Activated gamma-delta T cell treated with anti-CD3 and anti-CD28 coated beads, Interleukin-2, amount 50 U/mL, for 16 hours (primary cell): ENCODE results near the gene SRRD.

Experiments used
- DNase-seq: peaks from one replicate; pipeline ENCODE4 v3.0.0-alpha.2; 2020; ENCODE audit warnings: low read depth

Gene SRRD

DNA sequence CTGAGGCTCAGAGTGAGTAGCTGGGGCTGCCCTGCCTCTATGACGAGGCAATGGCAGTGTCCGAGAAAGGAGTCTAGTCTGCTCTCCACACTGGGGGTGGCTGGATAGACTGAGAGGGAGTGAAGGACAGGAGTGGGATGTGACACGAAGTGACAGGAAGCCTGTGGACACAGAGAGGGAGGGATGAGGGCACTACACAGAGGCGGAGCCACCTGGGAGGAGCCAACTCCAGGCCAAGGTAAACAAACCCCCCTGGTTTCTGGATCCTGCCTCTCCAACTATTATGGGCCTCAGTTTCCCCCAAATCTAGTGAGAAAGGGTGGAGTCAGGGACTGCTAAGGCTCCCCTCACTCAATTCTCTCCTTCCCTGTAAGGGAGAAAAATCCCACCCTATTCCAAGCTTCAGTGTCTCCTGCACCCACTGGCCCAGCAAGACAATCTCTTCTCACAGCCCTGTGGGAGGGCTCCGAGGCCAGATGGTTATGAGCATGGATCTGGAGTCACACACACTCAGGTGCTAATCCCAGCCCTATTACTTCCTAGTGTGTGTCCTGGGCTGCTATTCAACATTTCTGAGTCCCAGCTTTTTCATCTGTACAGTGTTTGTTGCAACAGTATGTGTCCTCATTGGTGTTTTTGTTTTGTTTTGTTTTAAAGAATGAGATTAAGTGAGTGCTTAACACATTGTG is 29.7 kb upstream of the SRRD start:
- DNase-seq = no peak

DNA sequence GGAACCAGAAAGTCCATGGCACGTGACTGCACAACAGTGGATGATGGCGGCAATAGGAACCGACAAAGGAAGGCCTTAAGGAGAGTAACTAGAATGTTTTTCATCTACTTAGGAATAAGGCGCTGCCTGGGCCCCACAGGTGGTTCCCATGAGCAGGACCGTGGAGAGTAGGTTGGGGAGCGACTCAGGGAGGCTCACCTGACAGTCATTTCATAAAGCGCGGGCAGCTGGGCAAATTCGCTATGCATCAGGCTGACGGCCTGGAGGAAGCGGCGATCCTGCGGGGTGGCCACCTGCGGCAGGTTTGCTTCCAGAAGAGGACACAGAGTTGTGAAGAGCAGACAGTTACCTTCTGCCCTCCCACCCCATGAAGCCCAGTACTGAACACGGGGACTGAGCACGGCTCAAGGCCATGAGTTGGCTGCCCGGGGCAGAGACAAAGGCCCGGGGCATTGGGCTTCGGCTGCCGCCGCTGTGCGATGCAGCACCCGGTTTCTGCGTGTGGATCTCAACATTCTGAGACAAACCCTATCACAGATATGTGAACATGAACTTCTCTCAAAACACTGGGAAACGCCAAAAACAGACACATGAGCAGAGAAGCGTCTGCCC is 25.9 kb upstream of the SRRD start:
- DNase-seq = no peak

DNA sequence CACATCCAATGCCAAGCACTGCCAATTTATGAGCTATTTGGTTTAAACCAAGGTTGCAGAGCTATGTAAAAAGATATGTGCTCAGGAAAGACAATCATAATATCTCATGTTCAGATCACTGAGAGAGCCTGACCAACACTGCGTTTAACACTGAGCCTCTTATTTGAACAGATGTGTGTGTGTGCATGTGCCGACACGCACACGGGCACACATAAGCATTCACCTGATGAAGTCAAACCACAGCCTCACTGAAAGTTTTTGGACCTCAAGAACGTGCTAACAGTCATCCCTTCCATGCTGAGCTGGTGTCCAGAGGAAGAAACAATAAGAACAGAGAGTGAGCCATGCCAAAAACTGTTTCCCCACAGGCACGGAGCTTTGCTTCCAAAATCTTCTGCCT is 23.5 kb upstream of the SRRD start:
- DNase-seq = no peak

DNA sequence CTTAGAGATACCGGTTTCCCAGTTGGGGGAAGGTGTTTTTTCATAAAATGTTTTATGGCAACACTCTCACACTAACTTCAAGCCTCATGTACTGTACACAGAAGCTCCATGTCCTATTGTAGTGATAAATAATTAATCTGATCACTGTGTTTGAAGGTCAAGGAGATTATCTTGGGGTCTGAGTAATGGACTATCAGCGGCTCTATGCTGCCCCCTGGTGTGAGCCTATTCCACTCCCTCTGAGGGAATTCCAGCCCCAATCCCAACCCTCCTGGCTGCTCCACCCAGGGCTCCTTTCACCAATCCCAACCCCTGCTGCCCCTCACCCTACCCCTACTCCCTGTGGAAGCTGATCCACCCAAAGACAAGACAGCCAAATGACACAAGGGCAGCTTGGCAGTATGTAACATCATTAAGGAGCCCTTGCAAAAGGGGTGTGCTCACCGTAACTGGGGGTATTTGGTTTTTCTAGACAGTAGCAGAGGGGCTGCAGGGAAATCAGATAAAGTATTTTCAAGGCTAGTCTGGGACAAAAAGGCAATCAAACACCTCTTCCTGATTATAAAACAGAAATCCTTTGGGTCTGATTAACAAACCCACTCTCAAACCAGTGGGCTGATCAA is 22.4 kb upstream of the SRRD start:
- peak; percentile 12 for DNase-seq

DNA sequence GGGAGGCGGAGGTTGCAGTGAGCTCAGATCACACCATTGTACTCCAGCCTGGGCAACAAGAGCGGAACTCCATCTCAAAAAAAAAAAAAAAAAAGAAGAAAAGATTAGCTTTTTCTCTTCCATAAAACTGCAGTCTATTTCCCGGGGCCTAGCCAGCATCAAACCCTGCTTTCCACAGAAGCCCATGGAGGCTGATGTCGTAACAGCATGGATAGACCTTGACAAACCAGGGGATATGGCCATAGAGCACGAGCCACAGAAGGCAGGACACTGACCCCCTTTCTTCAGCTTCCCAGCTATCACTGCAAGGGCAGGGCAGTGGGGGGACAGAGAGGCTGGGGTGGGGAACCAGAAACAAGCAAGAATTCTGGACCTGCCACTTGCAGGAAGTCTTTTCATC is 21.6 kb upstream of the SRRD start:
- no peak for DNase-seq

DNA sequence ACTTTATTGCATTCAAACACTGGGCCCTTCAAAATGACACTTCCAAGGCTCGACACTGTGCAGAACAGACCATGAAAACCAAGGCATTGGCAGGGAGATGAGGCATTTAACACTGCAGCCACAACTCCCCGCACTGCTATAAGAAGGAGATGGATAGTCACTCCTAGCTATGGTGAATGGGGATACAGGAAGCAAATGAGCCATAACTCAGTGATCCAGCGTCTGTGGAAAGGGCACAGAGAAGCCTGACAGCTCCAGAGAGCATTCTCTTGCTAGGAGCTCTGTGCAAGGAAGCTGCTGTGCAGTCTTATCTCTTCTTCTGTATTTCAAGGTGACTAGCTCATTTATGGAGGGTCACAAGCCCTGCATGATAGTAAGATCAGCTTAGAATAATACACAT is 21.0 kb upstream of the SRRD start:
- DNase-seq = no peak

DNA sequence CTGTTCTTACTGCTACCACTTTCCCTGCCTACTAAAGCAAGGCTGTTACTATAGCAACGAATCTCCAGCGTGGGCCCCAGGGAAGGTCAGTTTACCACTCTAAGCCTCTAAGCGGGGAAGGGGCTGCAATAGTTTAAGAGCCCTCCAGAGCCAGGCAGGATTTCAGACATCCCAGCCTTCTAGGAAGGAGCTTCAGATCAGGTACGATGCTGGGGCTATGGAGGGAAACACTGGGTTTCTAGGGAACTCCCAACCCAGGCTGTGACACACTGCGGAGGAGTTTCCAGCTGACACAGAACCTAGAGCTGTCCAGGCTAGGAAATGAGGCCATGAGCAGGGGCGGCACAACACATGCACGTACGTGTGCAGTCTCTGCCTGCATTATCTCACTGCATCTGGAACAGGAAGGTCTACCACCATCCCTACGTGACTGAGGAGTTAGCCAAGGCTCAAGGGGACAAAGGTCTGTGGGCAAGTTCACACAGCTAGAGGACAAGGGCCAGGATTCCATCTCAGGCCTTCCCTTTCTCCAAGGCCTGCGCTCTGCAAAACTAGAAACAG is 20.5 kb upstream of the SRRD start:
- DNase-seq = no peak

DNA sequence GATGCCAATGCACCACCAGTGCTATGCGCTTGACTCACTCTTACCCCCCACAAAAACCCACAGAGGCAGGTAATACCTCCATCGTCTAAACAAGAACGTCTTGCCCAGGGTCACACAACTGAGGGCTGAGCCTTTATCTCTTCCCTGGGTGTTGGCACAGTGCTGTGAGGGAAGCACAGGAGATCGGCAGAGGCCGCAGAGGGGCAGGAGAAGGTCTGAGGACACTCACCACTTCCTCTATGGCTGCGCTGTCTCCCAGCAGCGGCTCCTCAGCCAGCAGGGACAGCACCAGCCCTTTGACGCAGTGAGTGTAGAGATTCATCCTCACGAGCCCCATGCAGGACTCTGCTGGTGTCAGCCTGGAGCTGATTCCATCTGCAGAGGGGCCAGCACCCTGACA is 20.0 kb upstream of the SRRD start:
- no peak for DNase-seq

DNA sequence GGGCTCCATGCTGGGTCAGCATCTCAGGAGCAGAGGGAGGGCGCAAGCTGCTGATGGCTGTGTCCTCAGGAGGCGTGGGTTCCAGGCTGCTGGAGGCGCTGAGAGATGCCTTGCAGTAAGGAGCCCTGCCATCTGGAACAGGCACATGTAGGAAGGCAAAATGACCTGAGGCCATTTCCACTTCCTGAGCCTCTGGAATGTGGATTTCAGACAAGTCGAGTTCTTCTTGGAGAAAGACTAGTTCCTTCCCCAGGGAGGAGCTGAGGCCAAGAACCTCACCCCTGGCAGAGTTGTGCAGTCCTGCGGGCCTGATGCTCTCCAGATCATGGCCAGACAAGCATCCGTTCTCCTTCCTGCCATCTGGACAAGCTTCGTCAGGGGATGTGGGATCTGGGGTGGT is 19.4 kb upstream of the SRRD start:
- no peak for DNase-seq

DNA sequence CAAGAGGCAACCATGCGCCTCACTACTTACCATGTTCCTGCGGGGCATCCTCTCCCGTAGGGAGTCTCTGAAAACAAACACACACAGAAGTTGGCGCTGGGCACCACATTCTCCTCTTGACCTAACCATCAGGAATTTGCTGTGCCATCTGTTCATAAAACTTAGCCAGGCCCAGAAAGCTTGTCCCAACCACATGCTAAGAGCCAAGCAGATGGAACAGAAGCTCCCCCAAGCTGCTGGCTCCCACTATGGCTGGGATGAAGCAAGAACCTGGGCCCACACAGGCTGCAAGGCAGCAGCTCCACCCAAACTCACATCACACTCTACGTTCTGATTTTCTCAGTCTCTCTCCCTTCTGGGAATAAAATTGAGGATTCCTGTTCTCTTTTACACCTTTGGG is 17.5 kb upstream of the SRRD start:
- no peak for DNase-seq

DNA sequence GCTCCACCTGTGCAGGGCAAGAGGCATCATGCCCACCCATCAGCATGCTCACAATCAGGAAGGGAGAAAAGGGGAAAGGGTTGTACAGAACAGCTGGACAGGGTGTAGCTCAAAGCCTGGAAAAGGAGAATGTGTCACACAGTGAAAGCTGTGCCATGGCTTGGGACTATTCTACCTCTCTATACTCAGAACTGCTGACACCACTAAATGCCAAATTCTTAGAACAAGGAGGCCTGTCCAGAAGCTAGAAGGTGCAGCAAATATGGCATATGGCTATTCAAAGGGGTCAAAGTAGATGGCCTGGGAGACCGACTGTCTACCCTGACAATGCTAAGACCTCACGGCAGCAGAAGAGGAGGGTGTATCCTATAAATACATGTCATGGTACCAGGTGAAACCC is 12.9 kb upstream of the SRRD start:
- DNase-seq = no peak

DNA sequence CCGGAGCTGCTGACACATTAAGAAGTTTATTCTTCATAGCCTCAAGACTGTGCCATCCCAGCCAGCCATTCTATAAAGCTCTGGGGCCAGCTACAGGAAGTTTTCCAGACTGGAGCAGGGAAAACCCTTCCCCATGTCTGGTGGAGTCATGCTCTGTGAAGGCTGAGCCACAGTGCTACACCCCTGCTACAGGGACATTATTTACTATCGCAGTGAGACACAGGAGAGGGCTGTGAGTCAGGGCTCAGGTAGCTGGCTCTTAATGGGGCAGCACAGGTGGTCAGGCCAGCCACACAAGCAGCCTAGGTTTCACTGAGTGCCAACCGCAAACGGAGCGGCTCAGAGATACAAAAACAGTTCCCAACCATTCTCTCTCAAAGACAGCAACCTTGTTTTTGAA is 12.2 kb upstream of the SRRD start:
- DNase-seq = no peak

DNA sequence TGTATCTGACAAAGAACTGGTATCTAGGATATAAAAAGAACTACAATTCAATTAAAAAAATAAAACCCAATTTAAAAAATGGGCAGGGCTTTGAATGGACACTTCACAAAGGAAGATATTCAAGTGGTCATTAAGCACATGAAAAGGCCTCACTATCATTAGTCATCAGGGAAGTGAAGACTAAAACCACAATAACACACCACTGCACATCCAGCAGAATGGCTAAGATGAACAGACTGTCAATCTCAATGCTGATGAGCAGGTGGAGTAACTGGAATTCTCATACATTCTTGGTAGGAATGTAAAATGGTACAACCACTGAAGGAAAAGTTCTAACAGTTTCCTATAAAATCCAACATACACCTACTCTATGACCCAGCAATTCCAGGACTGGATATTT is 9.0 kb upstream of the SRRD start:
- DNase-seq = no peak

DNA sequence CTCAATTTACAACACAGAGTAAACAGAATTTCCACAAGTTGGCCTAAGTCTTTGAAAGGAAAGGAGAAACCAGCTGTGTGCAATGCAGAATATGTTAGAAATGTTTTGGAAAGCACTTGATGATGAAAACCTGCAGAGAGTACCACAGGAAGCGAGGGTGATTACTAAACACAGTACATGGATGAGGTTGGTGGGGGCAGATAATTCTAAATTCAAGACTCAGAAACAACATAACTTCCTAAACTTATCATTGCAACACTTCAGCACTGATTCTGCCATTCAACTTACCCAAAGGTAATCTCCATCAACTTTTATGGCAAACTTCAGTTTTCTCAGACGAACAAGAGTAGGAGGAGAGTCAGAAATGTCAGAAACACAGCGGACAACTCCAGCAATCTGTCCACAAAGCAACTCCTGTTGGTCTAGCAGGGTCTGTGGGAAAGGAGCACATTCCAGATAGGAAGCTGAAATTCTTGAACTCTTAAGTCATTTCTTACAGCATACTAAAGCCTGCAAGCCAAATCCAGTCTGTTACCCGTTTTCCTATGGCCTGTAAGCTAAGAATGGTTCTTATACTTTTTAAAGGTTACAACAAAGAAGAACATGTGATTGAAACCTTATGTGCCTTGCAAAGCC is 6.9 kb upstream of the SRRD start:
- DNase-seq = no peak

DNA sequence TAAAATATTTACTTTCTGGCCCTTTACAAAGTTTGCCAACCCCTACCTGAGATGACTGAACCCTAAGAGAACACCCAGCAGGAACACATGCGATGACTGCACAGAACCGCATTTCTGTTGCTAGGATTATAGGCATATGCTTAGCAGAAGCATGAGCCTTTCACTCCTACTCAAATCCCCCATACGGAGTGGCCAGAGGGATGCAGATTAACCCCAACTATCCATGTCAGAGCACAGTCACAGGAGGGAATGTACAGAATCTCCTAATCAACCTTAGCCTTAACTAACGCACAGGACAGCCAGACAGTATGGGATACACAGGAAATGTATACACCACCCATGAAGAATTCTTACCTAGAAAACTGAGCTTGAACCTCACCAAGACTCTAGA is 6.3 kb upstream of the SRRD start:
- DNase-seq = no peak

DNA sequence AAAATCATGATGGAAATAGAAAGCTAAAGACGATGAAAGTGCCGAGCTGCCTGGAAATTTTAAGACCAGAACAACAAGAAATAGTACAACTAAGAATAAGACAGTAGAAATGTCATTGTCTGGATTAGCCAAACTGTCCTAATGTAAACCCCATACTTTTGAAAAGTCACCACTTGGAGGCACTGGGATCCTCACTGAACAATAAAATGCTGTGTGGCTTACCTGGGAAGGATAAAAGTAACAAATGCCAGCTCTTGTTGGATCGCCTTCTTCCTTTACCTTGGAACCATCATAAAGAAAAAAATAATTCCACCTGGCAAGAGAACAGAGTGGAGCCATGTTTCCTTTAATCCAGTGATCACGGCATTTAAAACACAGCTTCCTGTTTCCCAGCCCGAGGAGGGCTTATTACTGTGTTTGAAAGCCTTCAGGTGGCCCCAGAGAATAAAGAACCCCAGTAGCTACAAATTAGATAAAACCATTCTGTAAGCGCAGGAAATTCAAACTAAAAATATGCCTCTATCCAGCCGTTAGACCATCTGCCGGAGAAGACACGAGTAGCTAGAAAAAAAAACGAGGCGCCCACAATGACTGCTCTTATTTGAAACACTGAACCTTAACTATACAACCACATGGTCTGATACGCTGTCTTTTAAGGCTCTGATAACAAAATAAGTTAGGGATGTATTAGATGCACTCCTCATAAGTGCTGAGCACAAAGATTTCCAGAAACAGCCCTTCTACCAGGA is 4.5 kb upstream of the SRRD start:
- DNase-seq = no peak

DNA sequence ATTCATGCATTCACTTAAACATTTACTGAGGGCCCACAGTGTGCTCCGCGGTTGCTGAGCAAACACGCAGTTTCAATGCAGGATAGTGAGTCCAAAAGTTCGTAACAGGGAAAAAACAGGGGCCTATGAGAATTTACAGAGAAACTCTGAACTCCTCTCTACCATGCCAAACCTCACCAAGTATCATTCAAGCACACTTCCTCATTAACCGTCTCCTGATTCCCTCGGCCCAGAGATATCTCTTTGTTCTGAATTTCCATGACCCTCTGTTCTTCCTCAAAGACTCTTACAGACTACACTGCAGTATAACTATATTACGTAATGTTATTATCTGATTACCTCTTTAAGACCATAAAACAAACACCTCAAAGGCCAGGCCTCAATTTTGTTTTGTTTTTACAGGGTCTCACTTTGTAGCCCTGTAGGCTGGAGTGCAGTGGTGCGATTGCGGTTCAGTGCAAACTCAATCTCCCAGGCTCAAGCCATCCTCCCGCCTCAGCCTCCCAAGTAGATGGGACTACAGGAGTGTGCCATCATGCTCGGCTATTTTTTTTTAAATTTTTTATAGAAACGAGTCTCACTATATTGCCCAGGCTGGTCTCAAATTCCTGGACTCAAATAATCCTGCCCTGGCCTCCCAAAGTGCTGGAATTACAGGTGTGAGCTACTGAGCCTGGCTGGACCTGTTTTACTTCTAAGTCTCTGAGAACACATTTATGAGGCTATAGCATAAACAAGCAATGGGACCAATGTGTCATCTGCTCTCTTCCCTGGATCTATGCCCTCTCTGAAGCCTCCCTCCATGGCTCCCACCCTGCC is 3.7 kb upstream of the SRRD start:
- no peak for DNase-seq

DNA sequence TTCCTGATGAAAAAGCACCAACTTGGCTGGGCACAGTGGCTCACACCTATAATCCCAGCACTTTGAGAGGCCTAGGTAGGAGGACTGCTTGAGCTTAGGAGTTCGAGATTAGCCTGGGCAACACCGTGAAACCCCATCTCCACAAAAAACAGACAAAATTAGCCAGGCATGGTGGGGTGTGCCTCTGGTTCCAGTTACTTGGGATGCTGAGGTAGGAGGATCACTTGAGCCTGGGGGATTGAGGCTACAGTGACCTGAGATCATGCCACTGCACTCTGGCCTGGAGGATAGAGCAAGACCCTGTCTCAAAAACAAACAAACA is 3.1 kb upstream of the SRRD start:
- no peak for DNase-seq

DNA sequence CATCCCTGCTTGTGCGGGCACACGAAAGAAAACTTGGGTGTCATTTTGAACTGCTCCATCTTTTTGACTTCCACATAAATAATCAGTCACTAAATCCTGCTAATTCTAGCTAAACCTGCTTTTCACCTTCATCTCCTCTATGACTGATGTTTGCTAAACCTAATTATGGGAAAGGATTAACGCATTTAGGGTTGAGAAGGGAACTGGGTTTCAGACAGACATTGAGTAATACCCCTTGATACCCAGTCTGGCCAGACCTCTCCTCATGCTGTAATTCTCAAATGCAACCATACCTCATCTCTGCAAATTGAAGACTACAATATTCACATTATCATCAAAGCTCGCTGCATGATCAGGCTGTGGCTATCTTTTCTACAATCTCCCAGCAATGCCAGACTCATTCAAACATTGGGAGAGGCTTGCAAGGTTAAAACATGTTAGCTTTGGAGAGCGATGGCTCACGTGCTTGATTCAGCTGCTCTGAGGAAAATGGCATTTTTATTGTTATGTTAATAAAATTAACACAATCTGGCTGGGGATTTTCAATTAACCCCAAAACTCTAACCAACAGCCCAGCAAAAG is 2.5 kb upstream of the SRRD start:
- no peak for DNase-seq

DNA sequence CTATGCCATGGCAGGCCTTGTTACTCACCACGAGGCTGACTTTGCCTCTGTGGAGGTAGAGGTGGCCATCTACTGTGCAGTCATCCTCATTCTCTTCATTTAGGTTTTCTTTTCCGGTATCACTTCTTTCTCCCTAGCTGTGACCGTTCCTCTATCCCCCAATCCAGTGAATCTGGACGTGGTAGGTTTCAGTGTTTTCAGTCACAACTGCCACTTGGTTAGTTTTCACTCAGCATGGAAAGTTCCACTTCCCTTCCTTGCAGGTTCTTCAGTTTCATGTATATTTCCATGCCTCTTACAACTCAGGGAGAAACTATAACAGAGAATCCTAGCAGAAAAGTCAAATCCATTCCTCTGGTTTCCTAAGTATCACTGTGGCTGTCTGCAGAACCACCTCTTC is 2.0 kb upstream of the SRRD start:
- DNase-seq = no peak

DNA sequence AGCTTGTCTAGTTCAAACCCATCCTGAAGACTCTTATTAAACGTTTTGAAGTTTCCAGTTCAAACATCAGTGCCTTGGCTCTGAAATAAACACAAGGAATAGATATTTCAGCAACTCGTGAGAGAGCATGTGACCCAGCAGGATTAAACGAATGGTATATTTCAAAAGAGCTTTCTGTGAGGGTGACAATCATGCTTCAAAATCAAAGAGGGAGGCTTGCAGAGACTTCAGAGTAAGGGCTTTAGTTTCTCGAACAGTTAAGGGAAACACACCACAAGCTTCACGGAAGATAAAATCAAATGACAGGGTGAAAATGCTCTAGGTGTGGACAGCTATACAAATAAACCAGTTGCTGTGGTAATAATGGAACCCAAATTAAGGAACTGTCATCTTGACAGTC is 1.5 kb upstream of the SRRD start:
- no peak for DNase-seq
